PC-3 (cell line): ENCODE measurements around the gene FBXO15. TPM values are rescaled to one million over a fixed set of nuclear protein-coding genes. Genes with fewer than 3 reads are reported as not detected.
A peak's percentile ranks its signal among the peaks of the same experiment; 100 is the strongest.

Experiments
- ATAC-seq: fragments of 200-7000 bp; cut with Tn5 transposase; 2 replicates; pipeline ENCODE4 v1.9.1; 2020; ENCODE audit warnings: mild to moderate bottlenecking, moderate library complexity
- BruUV-seq: library from RNA; stranded (reverse); fragments of 400-500 nt; replicated peaks from 2 replicates; lab custom pipeline; 2021; lab: Mats Ljungman, UMichigan
- CTCF ChIA-PET: fragments of 300-600 bp; sonication (Branson Sonifier 250); formaldehyde crosslinking; loops from one replicate; lab custom pipeline; 2022; ENCODE audit warnings: antibody characterized with exemption; lab: Charles Lee
- POLR2A ChIA-PET: fragments of 300-600 bp; sonication (Branson Sonifier 250); formaldehyde crosslinking; loops from one replicate; lab custom pipeline; 2022; ENCODE audit warnings: antibody characterized with exemption; ENCODE audit not compliant: unreplicated experiment; lab: Charles Lee
- DNase-seq: peaks from one replicate; pipeline ENCODE4 v3.0.0-alpha.2; 2015
- H2AFZ ChIP-seq: fragments of 300-600 bp; sonication (generic); 2 replicates; pipeline ENCODE4 v1.6.0; 2016; ENCODE audit warnings: antibody characterized with exemption, low read length
- H3F3A ChIP-seq: fragments of 300-600 bp; sonication (generic); one replicate; pipeline ENCODE4 v1.6.0; 2017; ENCODE audit warnings: antibody characterized with exemption, low read length, control low read depth, mild to moderate bottlenecking; ENCODE audit not compliant: unreplicated experiment
- H3K27ac ChIP-seq: fragments of 300-600 bp; sonication (generic); 2 replicates; pipeline ENCODE4 v1.5.1; 2016; ENCODE audit warnings: mild to moderate bottlenecking, low read length
- H3K27me3 ChIP-seq: fragments of 300-600 bp; sonication (generic); 2 replicates; pipeline ENCODE4 v1.6.1; 2016; ENCODE audit warnings: low read length, mixed read lengths
- H3K36me3 ChIP-seq: fragments of 300-600 bp; sonication (generic); 2 replicates; pipeline ENCODE4 v1.6.1; 2016; ENCODE audit warnings: low read depth, mixed run types, low read length, mixed read lengths
- H3K4me1 ChIP-seq: fragments of 300-600 bp; sonication (generic); 2 replicates; pipeline ENCODE4 v1.5.1; 2016; ENCODE audit warnings: low read length; ENCODE audit not compliant: insufficient read depth
- H3K4me2 ChIP-seq: fragments of 300-600 bp; sonication (generic); 2 replicates; pipeline ENCODE4 v1.6.0; 2016; ENCODE audit warnings: low read length
- H3K4me3 ChIP-seq: fragments of 300-600 bp; sonication (generic); 2 replicates; pipeline ENCODE4 v1.5.1; 2016; ENCODE audit warnings: mild to moderate bottlenecking, low read length, mixed read lengths
- H3K79me2 ChIP-seq: fragments of 300-600 bp; sonication (generic); 2 replicates; pipeline ENCODE4 v1.6.1; 2017; ENCODE audit warnings: low read length, mixed read lengths
- H3K9ac ChIP-seq: fragments of 300-600 bp; sonication (generic); 2 replicates; pipeline ENCODE4 v1.6.0; 2016; ENCODE audit warnings: mild to moderate bottlenecking, low read length
- H3K9me2 ChIP-seq: fragments of 300-600 bp; sonication (generic); replicated peaks from 2 replicates; pipeline ENCODE4 v1.6.1; 2016; ENCODE audit warnings: mixed run types, low read length, mixed read lengths
- H3K9me3 ChIP-seq: fragments of 300-600 bp; sonication (generic); 2 replicates; pipeline ENCODE4 v1.6.1; 2016; ENCODE audit warnings: low read length, mixed read lengths
- H4K20me1 ChIP-seq: fragments of 300-600 bp; sonication (generic); 2 replicates; pipeline ENCODE4 v1.6.1; 2016; ENCODE audit warnings: low read length, mixed read lengths
- EZH2 ChIP-seq: fragments of 300-600 bp; sonication (generic); IDR thresholded peaks from one replicate; pipeline ENCODE4 v1.6.1; 2017; ENCODE audit warnings: antibody characterized with exemption, mild to moderate bottlenecking, low read length; ENCODE audit not compliant: unreplicated experiment
- EZH2phosphoT487 ChIP-seq: fragments of 300-600 bp; sonication (generic); IDR thresholded peaks from 2 replicates; pipeline ENCODE4 v1.6.1; 2018; ENCODE audit warnings: mild to moderate bottlenecking, antibody characterized with exemption, low read length, borderline replicate concordance
- intact Hi-C: fragments of 100-400 bp; cut with micrococcal nuclease; formaldehyde crosslinking; loops from 2 replicates; pipeline ENCODE4 v1.9.0; 2023
- total RNA-seq: library from RNA; depleted of rRNA; stranded (reverse); fragments of >200 nt; gene quantifications from 2 replicates; pipeline ENCODE4 v1.2.3, GENCODE V29; 2014
- TF ChIP-seq, protein P1 (sequence below): fragments of 300-600 bp; sonication (generic); conservative IDR thresholded peaks from 2 replicates; pipeline ENCODE4 v1.5.1; 2017; ENCODE audit warnings: antibody characterized with exemption, low read depth, mild to moderate bottlenecking, low read length

FBXO15 gene
- total RNA-seq, 1 experiment from 2014 or later, result 0.87 TPM

DNA sequence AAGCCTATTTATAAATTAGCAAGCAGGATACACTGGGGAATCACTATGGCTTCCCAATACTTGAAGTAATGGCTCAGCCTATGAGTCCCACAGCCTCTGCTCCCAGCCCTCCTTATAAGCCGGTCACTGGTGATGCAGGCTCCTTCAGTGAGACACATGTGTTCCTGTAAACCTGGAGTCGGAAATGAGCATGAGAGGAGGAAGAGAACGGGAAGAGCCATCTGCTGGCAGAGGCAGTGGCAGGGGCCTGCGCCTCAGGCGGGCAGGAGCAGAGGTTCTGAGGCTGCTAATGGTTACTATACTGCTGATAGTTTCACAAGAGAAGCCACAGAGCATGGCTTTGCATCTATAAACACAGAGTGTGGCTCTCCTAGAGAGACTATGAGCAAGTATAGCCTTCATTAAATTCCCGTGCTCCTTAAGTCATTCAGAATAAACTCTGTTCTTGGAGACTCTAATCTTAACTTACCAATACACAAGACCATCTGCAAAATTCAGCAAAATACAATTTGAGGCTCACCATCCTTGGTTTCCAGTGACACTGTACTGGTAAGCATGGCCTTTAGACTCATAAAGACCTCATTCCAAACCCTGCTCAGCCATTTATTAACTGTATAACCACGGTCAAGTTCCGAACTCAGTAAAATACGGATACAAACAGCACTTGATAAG, 63.3 kb downstream of the FBXO15 start:
- Histone ChIP-seq H3K27ac (no peak overlapping the region), H3K4me1 (no peaks in the 10 kb centered on the region), H3K4me3 (no peak overlapping the region), H3K36me3 (no peaks in the 10 kb centered on the region), H2AFZ (no peak overlapping the region), H3F3A (no peaks in the 10 kb centered on the region), H3K27me3 (0 out of 2 replicates have a peak, but pooled peaks cover 7% of the 10 kb centered on the region), H3K9ac (no peak overlapping the region), H3K9me2 (no peaks in the 10 kb centered on the region), H3K79me2 (no peaks in the 10 kb centered on the region), H4K20me1 (no peaks in the 10 kb centered on the region), H3K4me2 (no peak overlapping the region), H3K9me3 (no peaks in the 10 kb centered on the region)
- POLR2A ChIA-PET, result no interaction called here
- DNase-seq, result no peak
- TF ChIP-seq EZH2, result no peak
- TF ChIP-seq, protein P1, sequence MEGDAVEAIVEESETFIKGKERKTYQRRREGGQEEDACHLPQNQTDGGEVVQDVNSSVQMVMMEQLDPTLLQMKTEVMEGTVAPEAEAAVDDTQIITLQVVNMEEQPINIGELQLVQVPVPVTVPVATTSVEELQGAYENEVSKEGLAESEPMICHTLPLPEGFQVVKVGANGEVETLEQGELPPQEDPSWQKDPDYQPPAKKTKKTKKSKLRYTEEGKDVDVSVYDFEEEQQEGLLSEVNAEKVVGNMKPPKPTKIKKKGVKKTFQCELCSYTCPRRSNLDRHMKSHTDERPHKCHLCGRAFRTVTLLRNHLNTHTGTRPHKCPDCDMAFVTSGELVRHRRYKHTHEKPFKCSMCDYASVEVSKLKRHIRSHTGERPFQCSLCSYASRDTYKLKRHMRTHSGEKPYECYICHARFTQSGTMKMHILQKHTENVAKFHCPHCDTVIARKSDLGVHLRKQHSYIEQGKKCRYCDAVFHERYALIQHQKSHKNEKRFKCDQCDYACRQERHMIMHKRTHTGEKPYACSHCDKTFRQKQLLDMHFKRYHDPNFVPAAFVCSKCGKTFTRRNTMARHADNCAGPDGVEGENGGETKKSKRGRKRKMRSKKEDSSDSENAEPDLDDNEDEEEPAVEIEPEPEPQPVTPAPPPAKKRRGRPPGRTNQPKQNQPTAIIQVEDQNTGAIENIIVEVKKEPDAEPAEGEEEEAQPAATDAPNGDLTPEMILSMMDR, result 0 out of 2 replicates have a peak, but pooled peaks have one; percentile 11
- no TSS peak for BruUV-seq
- CTCF ChIA-PET, result no interaction called here
- no peak for ATAC-seq
- intact Hi-C loops, result no loop called here

DNA sequence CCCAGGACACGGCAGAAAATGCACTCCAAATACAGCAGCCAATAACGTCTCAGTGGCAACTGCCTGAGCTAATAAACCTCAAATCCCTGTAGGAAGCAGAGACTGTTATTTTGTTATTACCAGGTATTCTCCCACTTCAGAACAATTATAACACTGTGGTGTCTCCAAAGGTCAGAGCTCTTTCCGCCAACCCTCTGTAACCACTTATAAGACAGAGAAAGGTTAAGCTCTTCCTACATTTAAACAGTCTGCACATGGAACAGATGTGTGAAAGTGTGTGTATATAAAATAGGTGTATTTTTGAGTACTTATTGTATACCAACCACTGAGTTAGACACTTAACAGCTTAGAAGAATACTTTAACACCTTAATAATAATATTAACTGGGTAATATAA, 64.1 kb downstream of the FBXO15 start:
- intact Hi-C loops, result no loop called here
- no peaks in the 10 kb centered on the region for H3K9me2 ChIP-seq
- H3K9me3 ChIP-seq, result no peaks in the 10 kb centered on the region
- H3K27me3 ChIP-seq, result peaks cover 11% of the 10 kb centered on the region; the same call in 1 of the 2 replicates
- H3K36me3 ChIP-seq, result no peaks in the 10 kb centered on the region
- no peak overlapping the region for H2AFZ ChIP-seq
- H3K4me3 ChIP-seq, result no peak overlapping the region
- TF ChIP-seq EZH2phosphoT487 (no peak), EZH2 (no peak)
- TF ChIP-seq, protein P1, result no peak
- H4K20me1 ChIP-seq, result no peaks in the 10 kb centered on the region
- no peak overlapping the region for H3K9ac ChIP-seq
- H3K27ac ChIP-seq, result no peak overlapping the region
- BruUV-seq, result no TSS peak
- no peak for DNase-seq
- H3K4me1 ChIP-seq, result no peaks in the 10 kb centered on the region
- no peaks in the 10 kb centered on the region for H3K79me2 ChIP-seq
- H3K4me2 ChIP-seq, result no peak overlapping the region
- ChIA-PET CTCF (interaction anchor here (1.1 kb wide), 1 partner anchor 104 kb away, joined by 3 read pairs; no protein-coding TSS in a partner anchor), POLR2A (no interaction called here)
- no peaks in the 10 kb centered on the region for H3F3A ChIP-seq
- ATAC-seq, result no peak
